Fibroblast of mammary gland (primary cell): Measurements from ENCODE around the gene TACC2.

ENCODE experiments used
- DNase-seq: peaks from one replicate; pipeline ENCODE4 v3.0.0-alpha.2; 2010; ENCODE audit warnings: low read depth
- H3K4me3 ChIP-seq: 2 replicates; pipeline ENCODE4 v1.5.1; 2011; ENCODE audit warnings: low read depth, mild to moderate bottlenecking, low read length, moderate library complexity; ENCODE audit not compliant: control insufficient read depth
- CTCF ChIP-seq: conservative IDR thresholded peaks from 2 replicates; pipeline ENCODE4 v1.5.1; 2011; ENCODE audit warnings: low read depth, low read length, inconsistent platforms; ENCODE audit not compliant: control insufficient read depth, insufficient read depth

The TACC2 gene

GRCh38 chr10:122290833-122291532 lies 302.0 kb downstream of the TACC2 start:
- no peak for DNase-seq
- no peak for TF ChIP-seq CTCF
- no peak overlapping the region for H3K4me3 ChIP-seq

DNA sequence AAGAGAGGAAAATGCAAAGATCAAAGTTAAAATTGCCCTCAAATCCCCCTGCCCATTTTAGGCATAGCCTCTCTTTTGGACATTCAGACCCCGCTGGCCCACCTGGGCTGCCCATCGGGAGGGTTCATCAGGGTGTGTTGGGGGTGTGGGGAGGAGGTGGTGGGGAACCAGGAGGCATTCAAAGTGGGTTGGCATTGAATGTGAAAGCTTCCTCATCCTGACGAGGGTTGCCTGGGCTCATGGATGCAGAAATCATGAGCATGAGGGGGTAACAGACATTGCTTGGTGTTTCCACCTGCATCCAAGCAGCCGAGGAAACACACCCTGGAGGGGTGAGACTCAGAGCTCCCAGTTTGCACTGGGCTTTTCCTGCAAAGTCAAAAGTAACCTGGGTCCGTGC lies 302.8 kb downstream of the TACC2 start:
- no peak for DNase-seq
- TF ChIP-seq CTCF = no peak
- H3K4me3 ChIP-seq = no peak overlapping the region

GRCh38 chr10:122292376-122292775 lies 303.4 kb downstream of the TACC2 start:
- no peak overlapping the region for H3K4me3 ChIP-seq
- DNase-seq = no peak
- no peak for TF ChIP-seq CTCF

DNA sequence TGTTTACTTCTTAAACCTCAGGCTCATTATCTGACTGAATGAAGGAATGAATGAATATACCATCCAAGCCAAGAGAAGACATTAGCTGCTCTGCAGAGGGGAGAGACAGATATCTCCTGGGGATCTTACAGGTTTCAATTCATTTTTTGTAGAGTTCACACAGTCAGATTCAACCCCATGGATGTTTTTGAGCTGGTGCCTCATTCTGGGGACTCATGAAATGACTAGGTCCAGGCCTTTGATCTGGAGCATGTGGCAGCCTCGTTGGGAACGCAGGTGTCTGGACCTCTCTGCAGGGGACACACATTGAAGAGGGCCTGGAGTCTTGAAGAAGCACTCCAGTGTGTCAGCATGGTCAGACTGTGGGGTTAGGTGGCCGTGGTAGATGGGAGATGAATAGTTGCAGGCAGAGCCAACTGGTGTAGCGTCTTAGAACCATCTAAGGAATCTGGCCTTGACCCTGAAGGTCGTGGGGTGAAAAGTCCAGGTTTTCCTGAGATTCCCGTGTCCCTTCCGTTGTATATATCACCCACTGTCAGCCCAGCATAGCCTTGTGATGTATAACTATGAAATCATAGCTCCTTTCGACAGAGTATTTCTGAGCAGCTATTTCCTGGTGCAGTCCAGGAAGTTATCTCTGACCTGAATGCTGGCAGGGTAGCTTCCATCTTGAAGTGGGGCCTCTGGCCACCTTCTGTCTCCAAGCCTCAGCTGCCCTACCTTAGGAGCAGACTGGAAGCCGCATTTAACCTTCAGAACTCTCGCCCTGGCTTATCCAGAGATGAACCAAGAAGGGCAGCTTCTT lies 304.4 kb downstream of the TACC2 start:
- no peak for TF ChIP-seq CTCF
- H3K4me3 ChIP-seq = no peak overlapping the region
- no peak for DNase-seq

DNA sequence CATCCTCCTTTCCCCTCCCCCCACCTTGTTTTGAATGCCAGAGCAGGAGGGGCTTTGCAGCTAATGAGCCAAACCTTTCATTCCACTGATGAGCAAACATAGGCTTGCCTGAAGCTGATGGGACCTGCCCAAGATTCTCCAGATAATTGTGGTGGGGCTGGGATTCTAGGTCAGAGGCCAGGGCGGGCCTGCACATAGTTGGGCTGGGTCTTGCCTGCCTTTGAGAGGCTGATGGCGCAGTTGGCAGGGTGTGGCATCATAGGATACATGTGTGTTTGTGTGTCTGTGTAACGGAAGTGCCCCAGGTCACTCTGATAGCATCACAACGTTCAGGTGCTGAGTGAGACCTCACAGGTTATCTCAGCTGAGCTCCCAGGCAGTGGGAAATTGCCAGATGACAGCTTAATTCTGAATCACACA lies 305.0 kb downstream of the TACC2 start:
- TF ChIP-seq CTCF = no peak
- no peak overlapping the region for H3K4me3 ChIP-seq
- DNase-seq = no peak

DNA sequence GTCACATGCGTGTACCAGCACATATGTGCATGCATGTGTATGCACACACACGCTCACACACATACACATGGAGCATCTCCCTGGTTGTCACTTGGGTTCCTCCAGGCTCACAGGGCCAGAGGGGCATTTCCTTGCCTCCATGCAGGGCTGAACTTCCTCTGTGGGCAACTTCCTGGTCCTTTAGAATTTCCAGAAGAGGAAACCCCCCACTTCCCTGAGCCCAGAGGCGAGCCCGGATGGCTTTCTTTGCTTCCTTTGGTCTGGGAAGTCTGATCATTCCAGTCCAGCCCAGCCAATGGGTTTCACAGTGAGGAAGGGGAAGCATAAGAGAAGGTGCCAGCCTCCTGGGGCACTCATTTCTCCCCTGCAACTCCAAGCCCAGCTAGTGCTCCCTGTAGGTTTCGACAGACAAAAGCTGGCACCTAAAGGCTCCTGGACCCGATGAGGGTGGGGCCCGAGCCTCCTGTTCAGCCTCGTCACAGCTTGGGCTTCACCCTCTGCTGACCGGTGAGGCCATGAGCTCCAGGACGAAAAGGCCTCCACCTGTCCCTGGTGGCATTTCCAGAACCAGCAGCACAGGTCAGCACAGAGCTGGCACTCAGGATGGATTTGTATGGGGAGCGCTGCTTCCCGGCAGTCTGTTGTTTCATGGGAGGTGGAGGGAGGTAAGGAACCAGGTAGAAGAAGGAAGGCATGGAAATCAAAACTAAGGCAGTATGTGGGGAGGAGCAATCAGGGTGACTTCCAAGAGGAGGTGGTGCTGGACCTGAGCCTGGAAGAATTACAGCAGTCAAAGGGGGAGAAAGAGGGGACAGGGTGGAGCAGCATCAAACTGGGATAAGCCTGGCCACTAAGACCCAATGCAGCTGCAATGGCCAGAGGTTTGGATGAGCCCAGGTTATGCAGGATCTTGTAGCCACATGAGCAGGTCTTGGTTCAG lies 305.8 kb downstream of the TACC2 start:
- no peak for DNase-seq
- no peak for TF ChIP-seq CTCF
- H3K4me3 ChIP-seq = no peak overlapping the region
